ENCODE data around the gene HOXC4.

DNA sequence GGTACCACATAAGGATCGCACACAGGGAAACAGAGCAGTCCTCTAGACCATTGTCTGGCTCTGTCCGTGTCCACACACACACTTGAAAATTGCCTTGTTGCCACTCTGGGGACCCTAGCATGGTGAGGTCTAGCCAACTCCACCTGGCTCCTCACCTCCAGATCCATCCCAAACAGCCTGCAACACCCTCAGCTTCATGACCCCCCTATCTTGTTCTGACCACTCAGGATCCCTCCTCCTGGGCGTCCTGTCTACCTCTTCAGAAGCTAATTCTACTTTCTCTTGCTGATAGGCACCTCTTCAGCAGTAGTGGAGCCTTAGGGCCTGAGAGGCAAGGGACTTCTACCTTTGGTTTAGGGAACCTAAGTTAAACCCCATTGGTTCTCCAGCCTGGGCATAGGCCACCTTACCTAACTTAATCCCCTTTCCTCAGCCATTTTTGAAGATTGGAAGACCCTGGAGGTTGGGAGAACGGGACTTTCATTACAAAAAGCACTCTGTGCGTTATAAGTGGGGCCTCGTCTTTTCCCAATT lies 21.5 kb upstream of the HOXC4 start:
- TF ChIP-seq POLR2A (IDR thresholded peaks at IDR 0.05) (no peak), POLR2AphosphoS5 (IDR thresholded peaks at IDR 0.05) (no peak)
- TF ChIP-seq, protein P1, sequence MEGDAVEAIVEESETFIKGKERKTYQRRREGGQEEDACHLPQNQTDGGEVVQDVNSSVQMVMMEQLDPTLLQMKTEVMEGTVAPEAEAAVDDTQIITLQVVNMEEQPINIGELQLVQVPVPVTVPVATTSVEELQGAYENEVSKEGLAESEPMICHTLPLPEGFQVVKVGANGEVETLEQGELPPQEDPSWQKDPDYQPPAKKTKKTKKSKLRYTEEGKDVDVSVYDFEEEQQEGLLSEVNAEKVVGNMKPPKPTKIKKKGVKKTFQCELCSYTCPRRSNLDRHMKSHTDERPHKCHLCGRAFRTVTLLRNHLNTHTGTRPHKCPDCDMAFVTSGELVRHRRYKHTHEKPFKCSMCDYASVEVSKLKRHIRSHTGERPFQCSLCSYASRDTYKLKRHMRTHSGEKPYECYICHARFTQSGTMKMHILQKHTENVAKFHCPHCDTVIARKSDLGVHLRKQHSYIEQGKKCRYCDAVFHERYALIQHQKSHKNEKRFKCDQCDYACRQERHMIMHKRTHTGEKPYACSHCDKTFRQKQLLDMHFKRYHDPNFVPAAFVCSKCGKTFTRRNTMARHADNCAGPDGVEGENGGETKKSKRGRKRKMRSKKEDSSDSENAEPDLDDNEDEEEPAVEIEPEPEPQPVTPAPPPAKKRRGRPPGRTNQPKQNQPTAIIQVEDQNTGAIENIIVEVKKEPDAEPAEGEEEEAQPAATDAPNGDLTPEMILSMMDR (IDR thresholded peaks at IDR 0.05) = no peak
